Measurements from ENCODE around the gene IL2RG. TPM values are rescaled to one million over a fixed set of nuclear protein-coding genes. Genes with fewer than 3 reads are reported as not detected.

The IL2RG gene
- total and polyA plus RNA-seq, 10 of the 15 experiments (the other 5 are each of a cell fraction or from before 2014, with no cell fraction given) = 63.9 to 686 (median 183) TPM

GRCh38 chrX:71106427-71106826 is 5.0 kb downstream of the IL2RG start, which contains the start of gene CXorf65:
Gene CXorf65 (minus strand): TSS chrX:71106740. CDS start chrX:71106556, 184 bp downstream.
- peak within 1 kb of the TSS; percentile 7; the same call in 1 of the 2 replicates for H3K4me2 ChIP-seq (ENCODE audit: control insufficient read depth, insufficient read depth)
- in situ Hi-C loops (cut with MboI) (no loop called here), intact Hi-C loops (cut with micrococcal nuclease; ENCODE audit: unreplicated experiment) (no loop called here)
- no peak within 1 kb of the TSS for H3K27ac ChIP-seq (ENCODE audit: control insufficient read depth, insufficient read depth)
- POLR2A ChIA-PET = interaction anchor here (1.1 kb wide), 1 partner anchor 92 kb away, joined by 3 read pairs; no protein-coding TSS in a partner anchor
- no peaks in the 10 kb centered on the region; the same call in 2 of the 3 replicates for H3K9me3 ChIP-seq (replicated peaks; ENCODE audit: control insufficient read depth, insufficient read depth, low read length)
- FAIRE-seq (no peak), DNase-seq (ENCODE audit: low read depth, low spot score) (no peak), ATAC-seq (peak; percentile 3; the same call in 1 of the 3 replicates)
- peaks cover 3% of the 10 kb centered on the region; the same call in 1 of the 2 replicates for H3K4me1 ChIP-seq (ENCODE audit: control insufficient read depth, insufficient read depth, low read length)
- BruUV-seq (replicated peaks) = no TSS peak
- peaks cover 36% of the 10 kb centered on the region for H3K79me2 ChIP-seq (ENCODE audit: control insufficient read depth, insufficient read depth, low read length)
- CTCF ChIA-PET = no interaction called here
- no peaks in the 10 kb centered on the region for H3K27me3 ChIP-seq (replicated peaks in 1 of 2; ENCODE audit: control insufficient read depth in 2 of 2, insufficient read depth in 2 of 2, low read length in 1 of 2)
- H3K4me3 ChIP-seq = no peak within 1 kb of the TSS
- RAD21 ChIA-PET (ENCODE audit: unreplicated experiment) = interaction anchor here (0.6 kb wide), 1 partner anchor 335 kb away, joined by 3 read pairs; no protein-coding TSS in a partner anchor
- no peak within 1 kb of the TSS for H3K9ac ChIP-seq (ENCODE audit: control insufficient read depth, insufficient read depth, low read length)
- H3K36me3 ChIP-seq (ENCODE audit: control insufficient read depth in 2 of 2, insufficient read depth in 2 of 2, low read length in 1 of 2) = no peaks in the 10 kb centered on the region; a peak in 1 of 4 replicates
- no peak within 1 kb of the TSS for H2AFZ ChIP-seq (ENCODE audit: control insufficient read depth, low read depth, low read length)
- SMC1A ChIA-PET (ENCODE audit: uncharacterized antibody, unreplicated experiment) = no interaction called here
- no peak for TF ChIP-seq E4F1 (IDR thresholded peaks at IDR 0.05; ENCODE audit: borderline replicate concordance, partially characterized antibody)
- TF ChIP-seq NFYB (IDR thresholded peaks at IDR 0.05; ENCODE audit: insufficient read depth, low read depth, low read length) = peak; percentile 40; the same call in 1 of the 2 replicates
- no peak for TF ChIP-seq MTA2 (IDR thresholded peaks at IDR 0.05; ENCODE audit: low read depth)
- no peak for TF ChIP-seq IRF5 (IDR thresholded peaks at IDR 0.05; ENCODE audit: borderline replicate concordance)
- no peak for TF ChIP-seq EP300 (IDR thresholded peaks at IDR 0.05; ENCODE audit: borderline replicate concordance in 1 of 2, control insufficient read depth in 1 of 2, low read depth in 2 of 2, low read length in 2 of 2)
- TF ChIP-seq STAT1 (conservative IDR thresholded peaks at IDR 0.05) = no peak
- WGBS (ENCODE audit: insufficient coverage, insufficient replicate concordance, low lambda C conversion rate, missing lambda C conversion rate) = 63% methylated on average over 1 of the region's 1 CpG
- no peaks in the 10 kb centered on the region for H4K20me1 ChIP-seq (ENCODE audit: control insufficient read depth, insufficient read depth)

Data from GM12878 (cell line).